IMR-90 (cell line): Measurements from ENCODE around the gene MORF4L2. TPM values are rescaled to one million over a fixed set of nuclear protein-coding genes. Genes with fewer than 3 reads are reported as not detected.

Experiments
- ATAC-seq: fragments of 200-7000 bp; cut with Tn5 transposase; 2 replicates; pipeline ENCODE4 v1.9.1; 2020; ENCODE audit warnings: low read depth, mild to moderate bottlenecking, moderate library complexity
- BruUV-seq: library from RNA; stranded (reverse); fragments of 400-500 nt; replicated peaks from 2 replicates; lab custom pipeline; 2021; lab: Mats Ljungman, UMichigan
- CTCF ChIA-PET: fragments of 300-600 bp; formaldehyde crosslinking; extraction: SDS; loops from one replicate; lab custom pipeline; 2021; ENCODE audit warnings: antibody characterized with exemption; lab: Yijun Ruan, JAX
- POLR2A ChIA-PET: fragments of 300-600 bp; sonication (Branson Sonifier 250); formaldehyde crosslinking; loops from one replicate; lab custom pipeline; 2022; ENCODE audit warnings: antibody characterized with exemption; ENCODE audit not compliant: unreplicated experiment; lab: Charles Lee
- DNase-seq: peaks from one replicate; pipeline ENCODE4 v3.0.0; 2013
- H2AFZ ChIP-seq: replicated peaks from 2 replicates; pipeline ENCODE3; 2013; ENCODE audit warnings: low read length, mild to moderate bottlenecking; ENCODE audit not compliant: poor library complexity
- H2AK5ac ChIP-seq: 2 replicates; pipeline ENCODE4 v1.6.1; 2013; ENCODE audit warnings: low read depth, low read length, inconsistent platforms
- H2AK9ac ChIP-seq: replicated peaks from 2 replicates; pipeline ENCODE3; 2013; ENCODE audit warnings: mild to moderate bottlenecking, low read depth, low read length, moderate library complexity; ENCODE audit not compliant: poor library complexity
- H2BK120ac ChIP-seq: 2 replicates; pipeline ENCODE4 v1.6.1; 2013; ENCODE audit warnings: low read depth, low read length, inconsistent platforms
- H2BK15ac ChIP-seq: 3 replicates; pipeline ENCODE4 v1.6.1; 2013; ENCODE audit warnings: low read depth, low read length, inconsistent platforms
- H2BK20ac ChIP-seq: 2 replicates; pipeline ENCODE4 v1.6.1; 2013; ENCODE audit warnings: low read depth, mild to moderate bottlenecking, inconsistent platforms, low read length, moderate library complexity
- H2BK5ac ChIP-seq: 2 replicates; pipeline ENCODE4 v1.6.1; 2013; ENCODE audit warnings: mild to moderate bottlenecking, low read depth, low read length, inconsistent platforms; ENCODE audit not compliant: poor library complexity, severe bottlenecking
- H3K14ac ChIP-seq: replicated peaks from 2 replicates; pipeline ENCODE4 v1.6.1; 2013; ENCODE audit warnings: low read depth, low read length, inconsistent platforms
- H3K18ac ChIP-seq: 2 replicates; pipeline ENCODE4 v1.6.1; 2013; ENCODE audit warnings: low read depth, low read length, control low read depth
- H3K23ac ChIP-seq: 2 replicates; pipeline ENCODE4 v1.6.1; 2013; ENCODE audit warnings: low read depth, low read length, inconsistent platforms
- H3K27ac ChIP-seq: 2 replicates; pipeline ENCODE4 v1.5.1; 2013; ENCODE audit warnings: mild to moderate bottlenecking, control low read depth, low read length; ENCODE audit not compliant: insufficient read depth
- H3K27me3 ChIP-seq: 2 replicates; pipeline ENCODE4 v1.6.1; 2013; ENCODE audit warnings: low read length; ENCODE audit not compliant: control insufficient read depth, insufficient read depth
- H3K36me3 ChIP-seq: 2 replicates; pipeline ENCODE4 v1.6.1; 2013; ENCODE audit warnings: low read length, mixed read lengths; ENCODE audit not compliant: control insufficient read depth, insufficient read depth
- H3K4ac ChIP-seq: 2 replicates; pipeline ENCODE4 v1.6.1; 2013; ENCODE audit warnings: low read depth, low read length, inconsistent platforms
- H3K4me1 ChIP-seq: 2 replicates; pipeline ENCODE4 v1.6.1; 2013; ENCODE audit warnings: low read length, mixed read lengths; ENCODE audit not compliant: control insufficient read depth, insufficient read depth
- H3K4me2 ChIP-seq: 2 replicates; pipeline ENCODE4 v1.6.1; 2013; ENCODE audit warnings: low read depth, mild to moderate bottlenecking, control low read depth, low read length, moderate library complexity
- H3K4me3 ChIP-seq: 2 replicates; pipeline ENCODE4 v1.5.1; 2013; ENCODE audit warnings: low read depth, mild to moderate bottlenecking, control low read depth, low read length, moderate library complexity; ENCODE audit not compliant: insufficient read depth
- H3K56ac ChIP-seq: 2 replicates; pipeline ENCODE4 v1.6.1; 2013; ENCODE audit warnings: low read length, inconsistent platforms; ENCODE audit not compliant: insufficient read depth; ENCODE audit errors: extremely low read depth
- H3K79me1 ChIP-seq, 2 experiments: 2 replicates each; pipeline ENCODE4 v1.6.1; 2013; ENCODE audit warnings: low read length in 2 of 2, inconsistent platforms in 1 of 2, low read depth in 1 of 2
- H3K9ac ChIP-seq: 2 replicates; pipeline ENCODE4 v1.6.1; 2013; ENCODE audit warnings: low read depth, low read length, control low read depth
- H3K9me1 ChIP-seq: 2 replicates; pipeline ENCODE4 v1.6.1; 2013; ENCODE audit warnings: low read length, inconsistent platforms; ENCODE audit not compliant: insufficient read depth
- H3K9me3 ChIP-seq: 2 replicates; pipeline ENCODE4 v1.6.1; 2013; ENCODE audit warnings: low read length; ENCODE audit not compliant: control insufficient read depth, insufficient read depth
- H4K20me1 ChIP-seq: 2 replicates; pipeline ENCODE4 v1.6.1; 2013; ENCODE audit warnings: low read length, inconsistent platforms; ENCODE audit not compliant: insufficient read depth
- H4K5ac ChIP-seq: 2 replicates; pipeline ENCODE4 v1.6.1; 2013; ENCODE audit warnings: mild to moderate bottlenecking, low read depth, low read length, control low read depth
- H4K8ac ChIP-seq, 2 experiments: 2 replicates each; pipeline ENCODE4 v1.6.1; 2013; ENCODE audit warnings: low read depth in 2 of 2, low read length in 2 of 2, control low read depth in 1 of 2, inconsistent platforms in 1 of 2
- H4K91ac ChIP-seq: 2 replicates; pipeline ENCODE4 v1.6.1; 2013; ENCODE audit warnings: low read depth, low read length, inconsistent platforms; ENCODE audit not compliant: insufficient read depth
- MAZ ChIP-seq: IDR thresholded peaks from 2 replicates; pipeline ENCODE4 v1.6.1; 2012; ENCODE audit warnings: low read depth, mild to moderate bottlenecking, low read length, improper control_type of control experiment, moderate library complexity, borderline replicate concordance
- NFE2L2 ChIP-seq: fragments of 150-350 bp; IDR thresholded peaks from 2 replicates; pipeline ENCODE4 v1.6.1; 2016; ENCODE audit warnings: low read depth, mild to moderate bottlenecking, low read length
- POLR2A ChIP-seq: IDR thresholded peaks from 2 replicates; pipeline ENCODE4 v1.6.1; 2012; ENCODE audit warnings: mild to moderate bottlenecking, low read depth, low read length
- RFX5 ChIP-seq: IDR thresholded peaks from 2 replicates; pipeline ENCODE4 v1.8.0; 2012; ENCODE audit warnings: low read depth, mild to moderate bottlenecking, low read length, moderate library complexity
- WGBS, 2 experiments: methylation state at CpG; one replicate each; pipeline versions ENCODE4 v1.1.5 to v1.1.7; 2013; ENCODE audit warnings: missing lambda C conversion rate in 2 of 2; ENCODE audit not compliant: insufficient read length in 1 of 2; ENCODE audit errors: extremely low coverage in 2 of 2; 5-methylcytosine and 5-hydroxymethylcytosine counted together
- dilution Hi-C: fragments of 300-500 bp; cut with HindIII; formaldehyde crosslinking; loops from one replicate; pipeline ENCODE4 v1.14.3; 2018; ENCODE audit warnings: low sequenced_read_pairs; ENCODE audit not compliant: unreplicated experiment
- in situ Hi-C: fragments of 300-500 bp; cut with MboI; formaldehyde crosslinking; loops from 3 replicates; pipeline ENCODE4 v1.14.3; 2019; ENCODE audit warnings: low sequenced_read_pairs, inconsistent platforms, mixed read lengths
- intact Hi-C: fragments of 100-400 bp; cut with micrococcal nuclease; formaldehyde crosslinking; loops from 2 replicates; pipeline ENCODE4 v1.10.0; 2022
- polyA plus RNA-seq, 3 experiments: library from polyadenylated mRNA; depleted of rRNA; stranded (reverse); fragments of >200 nt; gene quantifications; 2 replicates each; pipeline ENCODE4 v1.2.3, GENCODE V29; 2012; ENCODE audit warnings: low replicate concordance in 1 of 3
- total RNA-seq: library from RNA; depleted of rRNA; stranded (reverse); fragments of >200 nt; gene quantifications from 2 replicates; pipeline ENCODE4 v1.2.3, GENCODE V29; 2012
- TF ChIP-seq, protein P1 (sequence below): fragments of 150-350 bp; IDR thresholded peaks from 2 replicates; pipeline ENCODE4 v1.6.1; 2016; ENCODE audit warnings: low read depth, mild to moderate bottlenecking, low read length, moderate library complexity, borderline replicate concordance

MORF4L2 gene
- total and polyA plus RNA-seq, 2 of the 4 experiments (the other 2 are of a cell fraction) = 795 to 1,218 TPM

DNA sequence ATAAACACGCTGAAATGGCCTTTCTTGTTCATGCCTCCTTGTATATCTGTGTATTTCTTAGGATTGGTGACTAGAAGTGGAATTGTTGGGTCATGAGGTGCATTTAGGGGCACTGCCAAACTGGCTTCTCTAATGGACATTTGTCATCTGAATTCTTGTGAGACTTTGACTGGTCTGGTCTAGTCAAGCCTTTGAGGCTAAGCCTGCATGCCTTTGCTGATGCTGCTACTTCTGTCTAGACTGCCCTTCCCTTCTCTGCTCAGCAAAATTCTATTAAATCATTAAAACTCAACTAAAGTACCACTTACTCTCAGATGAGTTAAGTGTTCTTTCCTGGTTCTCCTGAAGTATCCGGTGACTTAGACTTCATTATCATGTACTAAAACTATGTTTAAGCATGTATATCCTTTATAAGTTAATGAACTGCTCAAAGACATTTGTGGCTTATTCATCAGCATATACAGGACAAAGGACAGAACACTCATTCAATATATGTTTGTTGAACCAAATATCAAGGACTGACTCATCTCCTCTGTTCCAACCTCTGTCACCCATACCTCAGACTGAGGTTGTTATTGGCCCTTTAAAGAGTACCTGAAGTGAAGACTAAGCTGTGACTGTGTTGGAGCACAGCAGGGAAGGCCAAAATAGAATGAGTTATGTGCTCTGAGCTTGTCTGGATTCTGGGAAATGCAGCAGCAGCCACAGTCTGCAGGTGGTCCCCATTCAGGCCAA, 48.7 kb downstream of the MORF4L2 start:
- Histone ChIP-seq H3K18ac (no peak overlapping the region), H4K91ac (no peak overlapping the region), H2BK5ac (no peak overlapping the region), H3K79me1 (no peaks in the 10 kb centered on the region), H3K27ac (no peak overlapping the region), H2BK20ac (no peak overlapping the region), H2AK9ac (no peak overlapping the region), H4K5ac (no peak overlapping the region), H3K4ac (no peak overlapping the region), H3K36me3 (no peaks in the 10 kb centered on the region), H3K23ac (no peak overlapping the region), H3K27me3 (no peaks in the 10 kb centered on the region), H3K14ac (no peak overlapping the region), H4K8ac (no peak overlapping the region), H3K4me2 (no peak overlapping the region), H3K4me1 (peaks cover 1% of the 10 kb centered on the region; the same call in 1 of the 2 replicates), H2AFZ (no peak overlapping the region), H3K4me3 (no peak overlapping the region), H3K56ac (no peak overlapping the region), H2BK15ac (no peak overlapping the region), H3K9me1 (peaks cover 6% of the 10 kb centered on the region; the same call in 1 of the 2 replicates), H4K20me1 (no peaks in the 10 kb centered on the region), H3K9me3 (no peaks in the 10 kb centered on the region), H2BK120ac (no peak overlapping the region), H2AK5ac (peak overlapping the region; percentile 43; the same call in 1 of the 2 replicates), H3K9ac (no peak overlapping the region)
- DNase-seq = peak; percentile 45
- no TSS peak for BruUV-seq
- intact Hi-C loops (loop anchor here (10.0 kb wide), 1 partner anchor 63 kb away; no protein-coding TSS in a partner anchor), in situ Hi-C loops (no loop called here), dilution Hi-C loops (no loop called here)
- CTCF ChIA-PET = interaction anchor here (1.5 kb wide), 1 partner anchor 8 kb away, joined by 5 read pairs; no protein-coding TSS in a partner anchor
- POLR2A ChIA-PET = no interaction called here
- ATAC-seq = no peak; the same call in 1 of the 2 replicates
- TF ChIP-seq RFX5 (no peak), POLR2A (no peak), NFE2L2 (no peak), MAZ (no peak)
- TF ChIP-seq, protein P1, sequence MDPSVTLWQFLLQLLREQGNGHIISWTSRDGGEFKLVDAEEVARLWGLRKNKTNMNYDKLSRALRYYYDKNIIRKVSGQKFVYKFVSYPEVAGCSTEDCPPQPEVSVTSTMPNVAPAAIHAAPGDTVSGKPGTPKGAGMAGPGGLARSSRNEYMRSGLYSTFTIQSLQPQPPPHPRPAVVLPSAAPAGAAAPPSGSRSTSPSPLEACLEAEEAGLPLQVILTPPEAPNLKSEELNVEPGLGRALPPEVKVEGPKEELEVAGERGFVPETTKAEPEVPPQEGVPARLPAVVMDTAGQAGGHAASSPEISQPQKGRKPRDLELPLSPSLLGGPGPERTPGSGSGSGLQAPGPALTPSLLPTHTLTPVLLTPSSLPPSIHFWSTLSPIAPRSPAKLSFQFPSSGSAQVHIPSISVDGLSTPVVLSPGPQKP = no peak
- WGBS, 2 experiments = no CpG with 5 or more reads among the region's 2 CpGs
